Measurements from ENCODE around the gene ARHGAP15.

The ARHGAP15 gene

DNA sequence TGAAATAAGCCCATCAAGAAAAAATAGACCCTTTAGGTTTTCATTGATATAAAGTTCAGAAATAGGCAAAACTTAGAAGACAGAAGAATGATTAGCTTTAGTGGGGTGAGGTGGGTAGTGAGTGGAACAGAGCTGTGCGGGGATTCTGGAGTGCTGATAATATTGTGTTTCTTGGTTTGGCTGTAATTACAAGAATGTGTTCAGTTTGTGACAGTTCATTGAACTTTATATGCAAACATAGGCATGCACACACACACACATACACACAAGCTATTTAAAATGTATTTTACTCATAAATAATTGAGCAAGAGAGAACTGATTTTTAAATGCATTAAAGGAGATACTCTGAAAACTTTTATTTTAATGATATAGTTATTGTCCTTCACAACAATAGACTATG lies 17.1 kb downstream of the ARHGAP15 start:
- H3K36me3 ChIP-seq = no peaks in the 10 kb centered on the region

DNA sequence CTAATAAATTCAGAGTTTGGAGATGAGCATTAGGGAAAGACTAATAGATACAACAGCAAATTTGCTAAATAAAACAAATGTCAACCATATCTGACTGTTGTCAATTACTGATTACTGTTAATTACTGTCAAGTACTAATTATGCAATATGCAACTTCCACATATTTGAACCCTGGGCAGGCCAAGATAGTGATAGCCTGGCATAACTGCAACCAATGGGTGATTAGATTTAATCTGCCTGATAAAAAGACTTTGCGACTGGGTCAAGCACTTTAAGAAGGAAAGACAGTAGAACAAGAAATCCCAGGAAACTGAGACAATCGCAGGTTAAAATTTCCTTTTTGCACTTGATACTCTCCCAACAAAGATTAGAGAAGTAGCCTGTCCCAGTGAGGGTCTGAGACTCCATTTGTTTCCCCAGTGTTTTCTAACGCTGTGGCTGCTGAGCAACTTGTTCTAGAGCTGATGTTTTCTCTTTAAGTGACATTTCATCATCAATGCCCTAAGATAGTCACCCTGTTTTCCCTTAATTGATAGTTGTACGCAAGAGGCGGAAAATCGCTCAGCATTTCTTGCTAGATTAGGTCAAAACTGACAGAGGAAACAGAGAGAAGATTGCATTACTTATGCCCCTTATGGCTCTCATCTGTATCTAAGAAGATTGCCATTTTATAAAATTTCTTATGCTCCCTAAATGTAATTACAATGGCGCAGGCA lies 17.8 kb downstream of the ARHGAP15 start:
- Histone ChIP-seq H3K4me3 (ENCODE audit: low read depth, low read length) (no peak overlapping the region), H3K27me3 (ENCODE audit: insufficient read depth, low read depth, severe bottlenecking) (no peaks in the 10 kb centered on the region), H3K27ac (no peak overlapping the region), H3K9me3 (ENCODE audit: severe bottlenecking) (no peaks in the 10 kb centered on the region), H3K36me3 (no peaks in the 10 kb centered on the region)
- TF ChIP-seq, protein P1, sequence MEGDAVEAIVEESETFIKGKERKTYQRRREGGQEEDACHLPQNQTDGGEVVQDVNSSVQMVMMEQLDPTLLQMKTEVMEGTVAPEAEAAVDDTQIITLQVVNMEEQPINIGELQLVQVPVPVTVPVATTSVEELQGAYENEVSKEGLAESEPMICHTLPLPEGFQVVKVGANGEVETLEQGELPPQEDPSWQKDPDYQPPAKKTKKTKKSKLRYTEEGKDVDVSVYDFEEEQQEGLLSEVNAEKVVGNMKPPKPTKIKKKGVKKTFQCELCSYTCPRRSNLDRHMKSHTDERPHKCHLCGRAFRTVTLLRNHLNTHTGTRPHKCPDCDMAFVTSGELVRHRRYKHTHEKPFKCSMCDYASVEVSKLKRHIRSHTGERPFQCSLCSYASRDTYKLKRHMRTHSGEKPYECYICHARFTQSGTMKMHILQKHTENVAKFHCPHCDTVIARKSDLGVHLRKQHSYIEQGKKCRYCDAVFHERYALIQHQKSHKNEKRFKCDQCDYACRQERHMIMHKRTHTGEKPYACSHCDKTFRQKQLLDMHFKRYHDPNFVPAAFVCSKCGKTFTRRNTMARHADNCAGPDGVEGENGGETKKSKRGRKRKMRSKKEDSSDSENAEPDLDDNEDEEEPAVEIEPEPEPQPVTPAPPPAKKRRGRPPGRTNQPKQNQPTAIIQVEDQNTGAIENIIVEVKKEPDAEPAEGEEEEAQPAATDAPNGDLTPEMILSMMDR (IDR thresholded peaks at IDR 0.05; ENCODE audit: low read depth, low read length) = no peak
- DNase-seq = no peak

More for the DNA sequence above, 17.1 kb downstream of the ARHGAP15 start:
- TF ChIP-seq, protein P1 (IDR thresholded peaks at IDR 0.05; ENCODE audit: low read depth, low read length) = no peak
- no peak overlapping the region for H3K27ac ChIP-seq
- no peaks in the 10 kb centered on the region for H3K9me3 ChIP-seq (ENCODE audit: severe bottlenecking)
- DNase-seq = no peak
- no peak overlapping the region for H3K4me3 ChIP-seq (ENCODE audit: low read depth, low read length)
- H3K27me3 ChIP-seq (ENCODE audit: insufficient read depth, low read depth, severe bottlenecking) = no peaks in the 10 kb centered on the region

DNA sequence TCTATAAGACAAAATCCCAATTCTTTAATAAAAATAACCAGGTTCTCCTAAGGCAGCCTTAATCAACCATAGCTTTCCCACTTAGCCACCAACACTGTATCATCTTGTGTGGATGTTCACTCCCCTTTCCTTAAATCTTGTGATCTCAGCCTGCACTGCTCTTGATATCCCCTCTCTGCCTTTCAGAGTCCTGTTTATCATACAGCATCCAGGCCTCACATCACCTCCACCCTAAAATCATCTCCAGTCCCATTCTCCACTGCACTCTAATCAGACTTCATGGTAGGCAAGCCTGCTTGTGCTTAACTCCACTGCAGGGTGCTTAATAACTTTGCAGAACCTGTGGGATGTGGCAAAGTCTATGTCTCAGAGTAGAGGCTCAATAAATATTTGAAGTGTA lies 18.8 kb downstream of the ARHGAP15 start:
- Histone ChIP-seq H3K4me3 (ENCODE audit: low read depth, low read length) (no peak overlapping the region), H3K9me3 (ENCODE audit: severe bottlenecking) (no peaks in the 10 kb centered on the region), H3K27me3 (ENCODE audit: insufficient read depth, low read depth, severe bottlenecking) (no peaks in the 10 kb centered on the region), H3K36me3 (no peaks in the 10 kb centered on the region), H3K27ac (no peak overlapping the region)
- no peak for DNase-seq
- TF ChIP-seq, protein P1 (IDR thresholded peaks at IDR 0.05; ENCODE audit: low read depth, low read length) = no peak

DNA sequence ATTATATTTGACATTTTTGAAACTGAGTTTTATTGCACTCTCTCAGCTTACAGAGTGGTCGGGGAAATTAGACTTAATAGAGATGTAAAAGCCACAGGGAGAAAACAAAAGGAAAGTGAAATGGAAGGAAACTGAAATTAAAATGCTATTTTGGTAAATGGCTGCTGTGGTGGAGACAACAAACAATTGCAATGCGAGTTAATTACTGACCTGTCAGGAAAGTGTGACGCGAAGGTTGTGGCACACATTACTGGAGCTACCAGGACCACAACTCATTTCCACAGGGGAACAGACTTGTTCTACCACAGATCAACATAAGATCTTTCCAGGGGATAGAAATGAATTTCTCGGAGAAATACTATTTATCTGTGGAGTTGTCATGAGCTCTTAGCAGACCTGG lies 19.5 kb downstream of the ARHGAP15 start:
- no peak for DNase-seq
- Histone ChIP-seq H3K36me3 (no peaks in the 10 kb centered on the region), H3K27me3 (ENCODE audit: insufficient read depth, low read depth, severe bottlenecking) (no peaks in the 10 kb centered on the region), H3K27ac (no peak overlapping the region), H3K4me3 (ENCODE audit: low read depth, low read length) (no peak overlapping the region), H3K9me3 (ENCODE audit: severe bottlenecking) (no peaks in the 10 kb centered on the region)
- TF ChIP-seq, protein P1 (IDR thresholded peaks at IDR 0.05; ENCODE audit: low read depth, low read length) = no peak

DNA sequence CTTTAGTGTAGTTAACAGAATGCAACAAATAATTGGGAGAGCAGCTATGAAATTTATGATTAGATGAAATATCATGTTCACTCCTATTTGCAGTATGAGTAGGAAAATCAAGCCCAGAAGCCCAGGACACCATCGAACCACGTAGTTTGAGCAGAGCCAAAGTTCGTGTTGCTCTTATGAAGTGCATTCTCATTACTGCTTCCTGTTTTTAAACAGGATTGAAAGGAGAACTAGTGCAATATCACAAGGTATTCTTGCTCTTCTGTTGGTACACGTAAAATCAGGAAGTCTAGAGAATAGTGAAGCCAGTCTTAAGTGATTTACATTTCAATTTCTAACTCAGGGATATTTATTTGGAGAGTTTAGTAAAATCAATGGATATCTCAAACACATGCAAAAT lies 21.1 kb downstream of the ARHGAP15 start:
- H3K4me3 ChIP-seq (ENCODE audit: low read depth, low read length) = no peak overlapping the region
- no peak for DNase-seq
- TF ChIP-seq, protein P1 (IDR thresholded peaks at IDR 0.05; ENCODE audit: low read depth, low read length) = no peak

More for the DNA sequence above, 21.1 kb downstream of the ARHGAP15 start:
- H3K36me3 ChIP-seq = no peaks in the 10 kb centered on the region
- H3K27ac ChIP-seq = no peak overlapping the region
- no peaks in the 10 kb centered on the region for H3K9me3 ChIP-seq (ENCODE audit: severe bottlenecking)
- no peaks in the 10 kb centered on the region for H3K27me3 ChIP-seq (ENCODE audit: insufficient read depth, low read depth, severe bottlenecking)
